SK-N-SH (cell line): ENCODE measurements around the gene RESF1. TPM values are rescaled to one million over a fixed set of nuclear protein-coding genes. Genes with fewer than 3 reads are reported as not detected.

Experiments
- CTCF ChIA-PET: fragments of 300-600, 350-600 bp; formaldehyde crosslinking; extraction: SDS; loops from one replicate; lab custom pipeline; 2021; lab: Yijun Ruan, JAX
- POLR2A ChIA-PET: fragments of 350-600 bp; sonication (Branson Sonifier 250); formaldehyde crosslinking; extraction: SDS; loops from one replicate; lab custom pipeline; 2020; ENCODE audit warnings: antibody characterized with exemption, inconsistent platforms; lab: Yijun Ruan, JAX
- DNase-seq: peaks from one replicate; pipeline ENCODE4 v3.0.0; 2012
- H2AFZ ChIP-seq: fragments of 200-600 bp; sonication (generic); 2 replicates; pipeline ENCODE4 v1.8.1; 2016; ENCODE audit warnings: antibody characterized with exemption, mild to moderate bottlenecking, low read depth
- H3F3A ChIP-seq: fragments of 200-600 bp; sonication (generic); replicated peaks from 2 replicates; pipeline ENCODE3; 2016; ENCODE audit warnings: antibody characterized with exemption, mild to moderate bottlenecking; ENCODE audit not compliant: insufficient read depth
- H3K27ac ChIP-seq, 2 experiments: fragments of 200-500 bp in 1 of 2; fragments of 200-600 bp in 1 of 2; sonication (Bioruptor generic) in 1 of 2; sonication (generic), shearing (Covaris generic) in 1 of 2; 2 replicates each; pipeline versions ENCODE4 v1.5.1 to v1.6.1; 2014 to 2016; ENCODE audit warnings: low read depth in 2 of 2, inconsistent platforms in 1 of 2, low read length in 1 of 2, mild to moderate bottlenecking in 1 of 2, mixed read lengths in 1 of 2
- H3K27me3 ChIP-seq: fragments of 200-600 bp; sonication (generic), shearing (Covaris generic); 2 replicates; pipeline ENCODE4 v1.6.1; 2016; ENCODE audit warnings: mixed run types; ENCODE audit not compliant: insufficient read depth
- H3K36me3 ChIP-seq, 2 experiments: fragments of 200-500 bp in 1 of 2; fragments of 200-600 bp in 1 of 2; sonication (Bioruptor generic) in 1 of 2; sonication (generic) in 1 of 2; replicated peaks in 1 of 2; 2 replicates each; pipeline versions ENCODE3 to v1.5.1; 2014 to 2016; ENCODE audit warnings: low read length in 1 of 2, mild to moderate bottlenecking in 1 of 2; ENCODE audit not compliant: insufficient read depth in 2 of 2, control insufficient read depth in 1 of 2
- H3K4me1 ChIP-seq, 2 experiments: fragments of 200-500 bp in 1 of 2; fragments of 200-600 bp in 1 of 2; sonication (Bioruptor generic) in 1 of 2; sonication (generic), shearing (Covaris generic) in 1 of 2; 2 replicates each; pipeline versions ENCODE4 v1.5.1 to v1.6.1; 2014 to 2016; ENCODE audit warnings: low read depth in 1 of 2, low read length in 1 of 2, mixed run types in 1 of 2; ENCODE audit not compliant: insufficient read depth in 2 of 2, control insufficient read depth in 1 of 2
- H3K4me2 ChIP-seq: fragments of 200-600 bp; sonication (generic), shearing (Covaris generic); 2 replicates; pipeline ENCODE4 v1.6.1; 2017; ENCODE audit warnings: mixed run types
- H3K4me3 ChIP-seq, 2 experiments: fragments of 200-500 bp in 1 of 2; fragments of 200-600 bp in 1 of 2; sonication (Bioruptor generic) in 1 of 2; sonication (generic), shearing (Covaris generic) in 1 of 2; 2 replicates each; pipeline versions ENCODE4 v1.5.1 to v1.8.1; 2014 to 2016; ENCODE audit warnings: low read depth in 2 of 2, inconsistent platforms in 1 of 2, low read length in 1 of 2, mild to moderate bottlenecking in 1 of 2, mixed read lengths in 1 of 2, moderate library complexity in 1 of 2
- H3K79me2 ChIP-seq: fragments of 200-600 bp; sonication (generic); 2 replicates; pipeline ENCODE4 v1.8.1; 2017; ENCODE audit warnings: mild to moderate bottlenecking; ENCODE audit not compliant: insufficient read depth
- H3K9ac ChIP-seq: fragments of 200-600 bp; sonication (generic); 2 replicates; pipeline ENCODE4 v1.6.1; 2017; ENCODE audit warnings: mixed run types
- H3K9me2 ChIP-seq: fragments of 200-600 bp; sonication (generic); 2 replicates; pipeline ENCODE4 v1.6.1; 2017; ENCODE audit warnings: mixed run types
- H3K9me3 ChIP-seq: fragments of 200-600 bp; sonication (generic); 2 replicates; pipeline ENCODE4 v1.6.1; 2017; ENCODE audit warnings: mixed run types, mild to moderate bottlenecking, moderate library complexity
- H4K20me1 ChIP-seq: fragments of 200-600 bp; sonication (generic); 2 replicates; pipeline ENCODE4 v1.6.1; 2017; ENCODE audit warnings: mild to moderate bottlenecking, mixed run types; ENCODE audit not compliant: insufficient read depth
- ELF1 ChIP-seq: IDR thresholded peaks from 2 replicates; pipeline ENCODE4 v1.4.0; 2012
- EZH2phosphoT487 ChIP-seq: fragments of 200-600 bp; sonication (generic); IDR thresholded peaks from 2 replicates; pipeline ENCODE4 v1.6.1; 2017; ENCODE audit warnings: low read depth, mixed run types, mild to moderate bottlenecking, antibody characterized with exemption, moderate library complexity, borderline replicate concordance
- FOSL2 ChIP-seq: IDR thresholded peaks from 2 replicates; pipeline ENCODE4 v1.4.0; 2012; ENCODE audit warnings: low read depth, mild to moderate bottlenecking, moderate library complexity, borderline replicate concordance
- FOXJ3 ChIP-seq: sonication (generic); formaldehyde crosslinking; IDR thresholded peaks from 2 replicates; pipeline ENCODE4 v1.5.1; 2020; ENCODE audit warnings: mild to moderate bottlenecking, missing genetic modification reagents
- FOXM1 ChIP-seq: IDR thresholded peaks from 2 replicates; pipeline ENCODE4 v1.4.0; 2012; ENCODE audit warnings: low read depth, mild to moderate bottlenecking
- GATA2 ChIP-seq: sonication (generic); formaldehyde crosslinking; IDR thresholded peaks from 2 replicates; pipeline ENCODE4 v1.5.0; 2020; ENCODE audit warnings: mild to moderate bottlenecking, missing genetic modification reagents
- MEF2A ChIP-seq: IDR thresholded peaks from 2 replicates; pipeline ENCODE4 v1.4.0; 2012; ENCODE audit warnings: low read depth, borderline replicate concordance
- MXI1 ChIP-seq: IDR thresholded peaks from 2 replicates; pipeline ENCODE4 v1.6.1; 2012; ENCODE audit warnings: mild to moderate bottlenecking, low read depth, low read length, improper control_type of control experiment
- NFIC ChIP-seq: IDR thresholded peaks from 2 replicates; pipeline ENCODE4 v1.4.0; 2012; ENCODE audit warnings: borderline replicate concordance
- NRF1 ChIP-seq: IDR thresholded peaks from 2 replicates; pipeline ENCODE4 v1.6.1; 2012; ENCODE audit warnings: low read depth, mild to moderate bottlenecking, low read length
- SMC3 ChIP-seq: IDR thresholded peaks from 2 replicates; pipeline ENCODE4 v1.6.1; 2012; ENCODE audit warnings: low read depth, low read length, improper control_type of control experiment
- TEAD4 ChIP-seq: IDR thresholded peaks from 2 replicates; pipeline ENCODE4 v1.4.0; 2012; ENCODE audit warnings: mild to moderate bottlenecking, borderline replicate concordance; ENCODE audit not compliant: insufficient read depth
- YY1 ChIP-seq: IDR thresholded peaks from 2 replicates; pipeline ENCODE4 v1.4.0; 2012; ENCODE audit warnings: low read depth, mild to moderate bottlenecking
- WGBS: methylation state at CpG from one replicate; pipeline ENCODE4 v1.1.6; 2017; ENCODE audit warnings: low lambda C conversion rate; 5-methylcytosine and 5-hydroxymethylcytosine counted together
- polyA plus RNA-seq, 3 experiments: library from polyadenylated mRNA; depleted of rRNA; stranded (reverse); fragments of >200 nt; gene quantifications; 2 replicates each; pipeline ENCODE4 v1.2.3, GENCODE V29; 2012
- TF ChIP-seq, protein P1 (sequence below): fragments of 200-600 bp; sonication (generic); IDR thresholded peaks from 2 replicates; pipeline ENCODE4 v1.6.1; 2017; ENCODE audit warnings: antibody characterized with exemption, mild to moderate bottlenecking, moderate library complexity

RESF1 gene
- polyA plus RNA-seq, 1 of the 3 experiments (the other 2 are of a cell fraction): 4.9 TPM

DNA sequence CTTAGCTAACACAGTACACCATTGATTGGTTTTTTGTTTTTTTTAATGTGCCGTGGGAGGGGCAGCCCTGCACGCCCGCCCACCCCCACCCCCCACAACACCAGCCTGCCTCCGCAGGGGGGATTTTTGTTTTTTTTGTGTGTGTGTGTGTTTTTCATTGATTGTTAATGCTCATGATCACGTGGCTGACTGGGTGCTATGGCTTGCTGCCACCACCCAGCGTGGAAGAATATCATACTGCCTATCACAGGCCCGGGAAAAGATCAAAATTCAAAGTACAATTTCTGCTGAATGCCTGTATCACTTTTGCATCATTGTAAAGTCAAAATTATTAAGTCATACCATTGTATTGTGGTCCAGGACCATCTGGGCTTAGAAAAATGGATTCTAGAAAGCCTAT lies 8.3 kb downstream of the RESF1 start:
- TF ChIP-seq GATA2 (CRISPR knock-in tag) (no peak), SMC3 (no peak), FOSL2 (no peak), TEAD4 (no peak), FOXJ3 (CRISPR knock-in tag) (no peak), NFIC (no peak), ELF1 (no peak), NRF1 (no peak), EZH2phosphoT487 (no peak), MEF2A (no peak), MXI1 (no peak), FOXM1 (no peak)
- TF ChIP-seq, protein P1, sequence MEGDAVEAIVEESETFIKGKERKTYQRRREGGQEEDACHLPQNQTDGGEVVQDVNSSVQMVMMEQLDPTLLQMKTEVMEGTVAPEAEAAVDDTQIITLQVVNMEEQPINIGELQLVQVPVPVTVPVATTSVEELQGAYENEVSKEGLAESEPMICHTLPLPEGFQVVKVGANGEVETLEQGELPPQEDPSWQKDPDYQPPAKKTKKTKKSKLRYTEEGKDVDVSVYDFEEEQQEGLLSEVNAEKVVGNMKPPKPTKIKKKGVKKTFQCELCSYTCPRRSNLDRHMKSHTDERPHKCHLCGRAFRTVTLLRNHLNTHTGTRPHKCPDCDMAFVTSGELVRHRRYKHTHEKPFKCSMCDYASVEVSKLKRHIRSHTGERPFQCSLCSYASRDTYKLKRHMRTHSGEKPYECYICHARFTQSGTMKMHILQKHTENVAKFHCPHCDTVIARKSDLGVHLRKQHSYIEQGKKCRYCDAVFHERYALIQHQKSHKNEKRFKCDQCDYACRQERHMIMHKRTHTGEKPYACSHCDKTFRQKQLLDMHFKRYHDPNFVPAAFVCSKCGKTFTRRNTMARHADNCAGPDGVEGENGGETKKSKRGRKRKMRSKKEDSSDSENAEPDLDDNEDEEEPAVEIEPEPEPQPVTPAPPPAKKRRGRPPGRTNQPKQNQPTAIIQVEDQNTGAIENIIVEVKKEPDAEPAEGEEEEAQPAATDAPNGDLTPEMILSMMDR: no peak
- H3F3A ChIP-seq: no peaks in the 10 kb centered on the region
- no peak overlapping the region for H3K4me3 ChIP-seq
- ChIA-PET POLR2A (no interaction called here), CTCF (interaction anchor here (0.5 kb wide), 1 partner anchor 9 kb away, joined by 3 read pairs; no protein-coding TSS in a partner anchor)
- no peaks in the 10 kb centered on the region for H3K9me3 ChIP-seq
- H3K4me2 ChIP-seq: no peak overlapping the region
- H3K27me3 ChIP-seq: no peaks in the 10 kb centered on the region
- no peak overlapping the region for H3K9ac ChIP-seq
- peaks cover 20 to 33% of the 10 kb centered on the region in 2 experiments for H3K36me3 ChIP-seq
- 95% methylated on average over 7 of the region's 7 CpGs for WGBS
- H2AFZ ChIP-seq: no peak overlapping the region
- H3K4me1 ChIP-seq: no peaks in the 10 kb centered on the region
- H3K9me2 ChIP-seq: no peaks in the 10 kb centered on the region
- peaks cover 80% of the 10 kb centered on the region for H3K79me2 ChIP-seq
- peaks cover 9% of the 10 kb centered on the region; the same call in 1 of the 2 replicates for H4K20me1 ChIP-seq
- H3K27ac ChIP-seq: no peak overlapping the region
- no peak for DNase-seq

DNA sequence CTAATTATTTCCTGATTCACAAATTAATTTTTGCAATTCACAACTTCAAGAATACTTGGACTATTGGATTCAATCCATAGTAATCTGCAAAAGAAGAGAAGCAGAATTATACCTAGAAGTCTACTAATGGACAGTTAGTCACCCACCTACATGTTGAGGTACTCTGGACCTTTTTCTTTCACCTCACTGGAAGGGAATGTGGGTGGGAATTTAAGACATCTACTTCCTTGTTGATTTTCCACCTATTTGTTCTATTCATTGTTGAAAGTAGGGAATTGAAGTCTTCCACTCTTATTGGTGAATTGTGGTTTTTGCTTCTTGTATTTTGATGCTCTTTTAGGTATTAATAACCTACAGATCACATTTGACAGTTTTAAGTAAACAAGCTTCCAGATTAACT lies 11.0 kb downstream of the RESF1 start:
- Histone ChIP-seq H4K20me1 (peaks cover 6% of the 10 kb centered on the region; the same call in 1 of the 2 replicates), H3K9me2 (no peaks in the 10 kb centered on the region), H3K27ac (no peak overlapping the region), H3K4me1 (no peaks in the 10 kb centered on the region), H3K36me3 (peaks cover 14 to 31% of the 10 kb centered on the region in 2 experiments), H3K9me3 (no peaks in the 10 kb centered on the region), H3K4me2 (no peak overlapping the region), H3K27me3 (no peaks in the 10 kb centered on the region), H3F3A (no peaks in the 10 kb centered on the region), H3K4me3 (no peak overlapping the region), H2AFZ (no peak overlapping the region), H3K79me2 (peaks cover 53% of the 10 kb centered on the region), H3K9ac (no peak overlapping the region)
- ChIA-PET POLR2A (no interaction called here), CTCF (interaction anchor here (0.9 kb wide), 1 partner anchor 10 kb away, joined by 3 read pairs; no protein-coding TSS in a partner anchor)
- DNase-seq: no peak
- TF ChIP-seq YY1: no peak
